Uterus (tissue), 2 donors: ENCODE measurements around the gene STK36.

Experiments
- POLR2A ChIP-seq, 2 donors: fragments of 450-650 bp; IDR thresholded peaks; one replicate each; pipeline ENCODE4 v1.6.1; 2016; ENCODE audit warnings: antibody characterized with exemption in 2 of 2, mild to moderate bottlenecking in 1 of 2, moderate library complexity in 1 of 2
- TF ChIP-seq, protein P1 (sequence below), 4 experiments: fragments of 200-600 bp in 2 of 4; fragments of 450-650 bp in 2 of 4; sonication (generic) in 2 of 4; IDR thresholded peaks; one replicate each; pipeline ENCODE4 v1.5.1; 2016 to 2019; ENCODE audit warnings: antibody characterized with exemption in 4 of 4, mild to moderate bottlenecking in 2 of 4, moderate library complexity in 1 of 4

- TF ChIP-seq, protein P1, sequence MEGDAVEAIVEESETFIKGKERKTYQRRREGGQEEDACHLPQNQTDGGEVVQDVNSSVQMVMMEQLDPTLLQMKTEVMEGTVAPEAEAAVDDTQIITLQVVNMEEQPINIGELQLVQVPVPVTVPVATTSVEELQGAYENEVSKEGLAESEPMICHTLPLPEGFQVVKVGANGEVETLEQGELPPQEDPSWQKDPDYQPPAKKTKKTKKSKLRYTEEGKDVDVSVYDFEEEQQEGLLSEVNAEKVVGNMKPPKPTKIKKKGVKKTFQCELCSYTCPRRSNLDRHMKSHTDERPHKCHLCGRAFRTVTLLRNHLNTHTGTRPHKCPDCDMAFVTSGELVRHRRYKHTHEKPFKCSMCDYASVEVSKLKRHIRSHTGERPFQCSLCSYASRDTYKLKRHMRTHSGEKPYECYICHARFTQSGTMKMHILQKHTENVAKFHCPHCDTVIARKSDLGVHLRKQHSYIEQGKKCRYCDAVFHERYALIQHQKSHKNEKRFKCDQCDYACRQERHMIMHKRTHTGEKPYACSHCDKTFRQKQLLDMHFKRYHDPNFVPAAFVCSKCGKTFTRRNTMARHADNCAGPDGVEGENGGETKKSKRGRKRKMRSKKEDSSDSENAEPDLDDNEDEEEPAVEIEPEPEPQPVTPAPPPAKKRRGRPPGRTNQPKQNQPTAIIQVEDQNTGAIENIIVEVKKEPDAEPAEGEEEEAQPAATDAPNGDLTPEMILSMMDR (IDR thresholded peaks at IDR 0.05) = no peak
- no peak for TF ChIP-seq POLR2A (IDR thresholded peaks at IDR 0.05)
Measured at GRCh38 chr2:218631837-218632236, 40.0 kb upstream of the STK36 start.
